Transverse colon (tissue), 4 donors: Measurements from ENCODE around the gene AFF1. TPM values are rescaled to one million over a fixed set of nuclear protein-coding genes. Genes with fewer than 3 reads are reported as not detected.

Source experiments
- DNase-seq: peaks from one replicate; pipeline ENCODE4 v3.0.0-alpha.2; 2019
- H3K27ac ChIP-seq, 4 donors: fragments of 200-600 bp; sonication (generic); 2 replicates each; pipeline ENCODE4 v1.5.1; 2016 to 2018; ENCODE audit warnings: inconsistent platforms in 4 of 4
- H3K27me3 ChIP-seq: fragments of 200-600 bp; sonication (generic); 2 replicates; pipeline ENCODE4 v1.5.1; 2017; ENCODE audit warnings: inconsistent platforms
- H3K36me3 ChIP-seq, 4 donors: fragments of 200-600 bp; sonication (generic); 2 replicates each; pipeline ENCODE4 v1.5.1; 2017 to 2019; ENCODE audit warnings: inconsistent platforms in 4 of 4
- H3K4me1 ChIP-seq, 4 donors: fragments of 200-600 bp; sonication (generic); 2 replicates each; pipeline ENCODE4 v1.5.1; 2017 to 2020; ENCODE audit warnings: inconsistent platforms in 4 of 4
- H3K4me3 ChIP-seq, 4 donors: fragments of 200-600 bp; sonication (generic); 1 replicate in 1 of 4; 2 replicates in 3 of 4; pipeline versions ENCODE4 v1.5.1 to v1.6.1; 2017 to 2019; ENCODE audit warnings: inconsistent platforms in 4 of 4
- H3K9me3 ChIP-seq, 2 donors: fragments of 200-600 bp; sonication (generic); 2 replicates each; pipeline ENCODE4 v1.5.1; 2017 to 2019; ENCODE audit warnings: inconsistent platforms in 2 of 2
- CTCF ChIP-seq, 5 experiments: fragments of 200-600 bp in 3 of 5; fragments of 450-650 bp in 2 of 5; sonication (generic) in 3 of 5; IDR thresholded peaks; 1 replicate in 2 of 5; 2 replicates in 3 of 5; pipeline ENCODE4 v1.5.1; 2016 to 2017; ENCODE audit warnings: antibody characterized with exemption in 5 of 5, inconsistent platforms in 3 of 5, mild to moderate bottlenecking in 2 of 5, moderate library complexity in 1 of 5
- EP300 ChIP-seq: sonication (generic); formaldehyde crosslinking; IDR thresholded peaks from one replicate; pipeline ENCODE4 v1.6.1; 2017; ENCODE audit warnings: antibody characterized with exemption, low read depth
- POLR2A ChIP-seq: fragments of 450-650 bp; IDR thresholded peaks from one replicate; pipeline ENCODE4 v1.6.1; 2016; ENCODE audit warnings: antibody characterized with exemption, mild to moderate bottlenecking, moderate library complexity
- POLR2AphosphoS5 ChIP-seq, 3 donors: sonication (generic); formaldehyde crosslinking; IDR thresholded peaks; one replicate each; pipeline ENCODE4 v1.6.1; 2016; ENCODE audit warnings: antibody characterized with exemption in 3 of 3
- WGBS, 2 donors: methylation state at CpG; one replicate each; pipeline ENCODE4 v1.1.5; 2018; ENCODE audit warnings: low coverage in 1 of 2; 5-methylcytosine and 5-hydroxymethylcytosine counted together
- in situ Hi-C, 4 donors: fragments of 200-750 bp; cut with MboI; loops; one replicate each; pipeline versions ENCODE4 v1.15.0 to v1.15.1; 2017; ENCODE audit warnings: low sequenced_read_pairs in 3 of 4, low pct_ligation_motif_present in 1 of 4, low pct_unique_long_range_greater_than_20kb in 1 of 4
- intact Hi-C: fragments of 100-400 bp; cut with DNase I; formaldehyde crosslinking; loops from one replicate; pipeline ENCODE4 v1.15.1; 2023; ENCODE audit warnings: low total_unique reads
- total RNA-seq, 4 donors: library from RNA; depleted of rRNA; stranded (reverse); fragments of >200 nt; gene quantifications; one replicate each; pipeline ENCODE4 v1.1.0, GENCODE V29; 2016

Gene AFF1
- total RNA-seq, 4 donors from 2014 or later = 77.1 to 151 (median 97.0) TPM

GRCh38 chr4:86968547-86968946, 33.7 kb downstream of the AFF1 start:
- intact Hi-C loops = no loop called here
- H3K4me1 ChIP-seq = peaks cover 9 to 50% (median 31%) of the 10 kb centered on the region in 4 donors
- H3K27ac ChIP-seq = no peak overlapping the region
- no peaks in the 10 kb centered on the region for H3K9me3 ChIP-seq
- TF ChIP-seq CTCF (IDR thresholded peaks at IDR 0.05) = no peak
- TF ChIP-seq EP300 = no peak
- H3K4me3 ChIP-seq = no peak overlapping the region
- in situ Hi-C loops = no loop called here
- H3K36me3 ChIP-seq = no peaks in the 10 kb centered on the region
- WGBS, 2 donors = 69% methylated on average over 2 of the region's 2 CpGs; no CpG with 5 or more reads in 1 of the 2 donors
- no peaks in the 10 kb centered on the region for H3K27me3 ChIP-seq
- no peak for DNase-seq

- in situ Hi-C loops = no loop called here
- no peaks in the 10 kb centered on the region for H3K9me3 ChIP-seq
- intact Hi-C loops = no loop called here
- H3K4me1 ChIP-seq = peaks cover 9 to 57% (median 31%) of the 10 kb centered on the region in 4 donors
- no peaks in the 10 kb centered on the region for H3K36me3 ChIP-seq
- peak overlapping the region; percentile 2 to 44 (median 12) for H3K27ac ChIP-seq
- TF ChIP-seq POLR2A (no peak), CTCF (IDR thresholded peaks at IDR 0.05) (no peak), POLR2AphosphoS5 (IDR thresholded peaks at IDR 0.05) (no peak), EP300 (no peak)
- no peak overlapping the region for H3K4me3 ChIP-seq
- no peak for DNase-seq
- H3K27me3 ChIP-seq = no peaks in the 10 kb centered on the region
- WGBS, 2 donors = 49 to 63% methylated on average over 6 to 8 of the region's 8 CpGs
Observed at GRCh38 chr4:86970447-86971354, 35.9 kb downstream of the AFF1 start.

- Histone ChIP-seq H3K27ac (peak overlapping the region in 1 of 4 donors; percentile 44), H3K4me1 (peaks cover 9 to 62% (median 33%) of the 10 kb centered on the region in 4 donors)
Observed at GRCh38 chr4:86971355-86971683, 36.5 kb downstream of the AFF1 start.

GRCh38 chr4:86972997-86973396, 38.2 kb downstream of the AFF1 start:
- TF ChIP-seq EP300 = no peak
- TF ChIP-seq POLR2AphosphoS5 (IDR thresholded peaks at IDR 0.05) = no peak
- TF ChIP-seq CTCF (IDR thresholded peaks at IDR 0.05) = no peak
- TF ChIP-seq POLR2A = no peak
- in situ Hi-C loops = no loop called here
- Histone ChIP-seq H3K4me3 (no peak overlapping the region), H3K4me1 (peaks cover 15 to 72% (median 45%) of the 10 kb centered on the region in 4 donors), H3K9me3 (no peaks in the 10 kb centered on the region), H3K27me3 (no peaks in the 10 kb centered on the region), H3K27ac (peak overlapping the region in 3 of 4 donors; percentile 50 to 59 (median 56)), H3K36me3 (no peaks in the 10 kb centered on the region)
- peak; percentile 63 for DNase-seq
- WGBS, 2 donors = 33 to 41% methylated on average over 2 to 3 of the region's 3 CpGs
- intact Hi-C loops = no loop called here

More at GRCh38 chr4:86971355-86971683, 36.5 kb downstream of the AFF1 start:
- no peak for TF ChIP-seq CTCF (IDR thresholded peaks at IDR 0.05)
- no peak for TF ChIP-seq EP300
- TF ChIP-seq POLR2A = no peak
- no peak for TF ChIP-seq POLR2AphosphoS5 (IDR thresholded peaks at IDR 0.05)
- intact Hi-C loops = no loop called here
- Histone ChIP-seq H3K4me3 (no peak overlapping the region), H3K9me3 (no peaks in the 10 kb centered on the region), H3K36me3 (no peaks in the 10 kb centered on the region), H3K27me3 (no peaks in the 10 kb centered on the region)
- no peak for DNase-seq
- in situ Hi-C loops = no loop called here
